Adrenal gland (tissue), 5 donors: ENCODE data around the gene CTNS.

Experiments
- POLR2A ChIP-seq, 2 donors: fragments of 450-650 bp; IDR thresholded peaks; one replicate each; pipeline ENCODE4 v1.6.1; 2017; ENCODE audit warnings: antibody characterized with exemption in 2 of 2, mild to moderate bottlenecking in 2 of 2, moderate library complexity in 1 of 2
- TF ChIP-seq, protein P1 (sequence below), 6 experiments: fragments of 450-650 bp in 4 of 6; fragments of 200-600 bp in 2 of 6; sonication (generic) in 1 of 6; IDR thresholded peaks; 1 replicate in 5 of 6; 2 replicates in 1 of 6; pipeline versions ENCODE4 v1.5.1 to v1.8.0; 2016 to 2021; ENCODE audit warnings: antibody characterized with exemption in 6 of 6, mild to moderate bottlenecking in 2 of 6, moderate library complexity in 1 of 6
- donor health status: DM: no; HTN: no; CAD: no.

DNA sequence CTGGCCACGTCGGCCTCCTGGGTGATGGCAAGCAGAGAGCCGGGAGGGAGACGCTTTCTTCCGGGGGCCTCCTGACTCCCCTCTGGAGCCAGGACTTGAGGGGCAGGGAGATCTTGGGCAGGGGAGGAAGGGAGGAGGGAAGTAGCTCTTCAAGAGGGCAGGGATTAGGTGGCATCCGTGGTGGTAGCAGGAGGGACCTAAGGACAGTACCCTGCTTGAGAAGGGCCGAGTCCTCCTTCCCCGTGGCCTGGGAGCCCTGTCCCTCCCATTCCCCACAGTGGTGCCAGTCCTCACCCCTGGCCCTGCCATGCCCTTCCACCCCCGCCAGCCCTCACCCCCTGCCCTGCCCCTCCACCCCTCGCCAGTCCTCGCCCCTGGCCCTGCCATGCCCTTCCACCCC lies 19.2 kb downstream of the CTNS start:
- TF ChIP-seq, protein P1, sequence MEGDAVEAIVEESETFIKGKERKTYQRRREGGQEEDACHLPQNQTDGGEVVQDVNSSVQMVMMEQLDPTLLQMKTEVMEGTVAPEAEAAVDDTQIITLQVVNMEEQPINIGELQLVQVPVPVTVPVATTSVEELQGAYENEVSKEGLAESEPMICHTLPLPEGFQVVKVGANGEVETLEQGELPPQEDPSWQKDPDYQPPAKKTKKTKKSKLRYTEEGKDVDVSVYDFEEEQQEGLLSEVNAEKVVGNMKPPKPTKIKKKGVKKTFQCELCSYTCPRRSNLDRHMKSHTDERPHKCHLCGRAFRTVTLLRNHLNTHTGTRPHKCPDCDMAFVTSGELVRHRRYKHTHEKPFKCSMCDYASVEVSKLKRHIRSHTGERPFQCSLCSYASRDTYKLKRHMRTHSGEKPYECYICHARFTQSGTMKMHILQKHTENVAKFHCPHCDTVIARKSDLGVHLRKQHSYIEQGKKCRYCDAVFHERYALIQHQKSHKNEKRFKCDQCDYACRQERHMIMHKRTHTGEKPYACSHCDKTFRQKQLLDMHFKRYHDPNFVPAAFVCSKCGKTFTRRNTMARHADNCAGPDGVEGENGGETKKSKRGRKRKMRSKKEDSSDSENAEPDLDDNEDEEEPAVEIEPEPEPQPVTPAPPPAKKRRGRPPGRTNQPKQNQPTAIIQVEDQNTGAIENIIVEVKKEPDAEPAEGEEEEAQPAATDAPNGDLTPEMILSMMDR (IDR thresholded peaks at IDR 0.05) = no peak
- TF ChIP-seq POLR2A (IDR thresholded peaks at IDR 0.05) = no peak
